Lower leg skin (tissue), 3 donors: ENCODE data around the gene TMX2.
"Not testable (repeated sequence)": the region's sequence is repeated elsewhere in the genome, so short reads cannot be mapped to it uniquely, and the experiment has no call there.

Experiments used
- CTCF ChIP-seq, 3 donors: fragments of 450-650 bp; IDR thresholded peaks; one replicate each; pipeline ENCODE4 v1.5.1; 2016; ENCODE audit warnings: antibody characterized with exemption in 3 of 3, mild to moderate bottlenecking in 3 of 3, moderate library complexity in 2 of 3
- POLR2A ChIP-seq, 2 donors: fragments of 450-650 bp; IDR thresholded peaks; one replicate each; pipeline ENCODE4 v1.6.1; 2016 to 2017; ENCODE audit warnings: antibody characterized with exemption in 2 of 2, mild to moderate bottlenecking in 1 of 2, moderate library complexity in 1 of 2

GRCh38 chr11:57705432-57705831 is 7.0 kb upstream of the TMX2 start:
- TF ChIP-seq POLR2A, CTCF (IDR thresholded peaks at IDR 0.05): not testable (repeated sequence)
